IPS DF 4.7 (cell line): ENCODE data around the gene SERTM2.

Experiments
- DNase-seq: peaks from one replicate; pipeline ENCODE4 v3.0.0-alpha.2; 2013; ENCODE audit warnings: low spot score; ENCODE audit errors: extremely low read depth

SERTM2 gene

DNA sequence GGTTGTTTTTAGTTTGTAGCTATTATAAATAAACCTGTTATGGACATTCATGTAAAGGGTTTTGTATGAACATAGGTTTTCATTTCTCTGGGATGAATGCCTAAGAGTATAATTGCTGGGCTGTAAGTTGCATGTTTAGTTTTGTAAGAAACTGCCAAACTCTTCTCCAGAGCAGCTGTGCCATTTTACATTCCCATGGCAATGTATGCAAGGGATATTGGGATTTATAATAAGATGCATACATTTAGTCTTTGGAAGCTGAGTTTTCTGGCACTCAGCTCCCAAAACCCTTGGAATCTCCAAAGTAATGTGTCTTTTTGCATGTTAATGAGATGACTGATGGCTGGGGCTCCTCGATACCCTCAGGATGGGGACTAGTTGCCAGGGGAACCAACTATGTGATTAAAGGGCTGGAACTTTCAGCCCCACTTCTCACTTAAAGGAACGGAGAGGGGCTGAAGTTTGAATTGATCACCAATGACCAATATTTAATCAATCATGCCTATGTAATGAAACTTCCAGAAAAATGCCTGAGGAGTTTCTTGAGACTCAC lies 44.0 kb downstream of the SERTM2 start:
- DNase-seq, result no peak

DNA sequence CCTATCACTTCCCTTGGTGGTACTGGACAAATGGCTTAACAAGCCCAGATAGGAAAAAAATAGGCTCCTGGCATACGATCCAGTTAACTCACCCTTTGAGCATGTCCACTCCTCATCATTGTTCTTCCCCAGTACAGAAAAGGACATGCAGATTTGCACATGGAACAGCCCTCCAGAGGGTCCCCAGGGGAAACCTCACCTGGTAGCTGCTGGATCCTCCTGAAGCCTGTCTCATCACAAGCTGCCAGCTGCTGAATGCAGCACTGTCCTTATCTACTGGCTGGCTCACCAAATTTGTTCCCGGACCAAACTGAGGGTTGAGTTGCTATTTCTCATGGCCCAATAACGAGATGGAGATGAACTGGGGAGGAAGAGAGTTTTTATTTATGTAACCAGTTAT lies 49.4 kb downstream of the SERTM2 start:
- DNase-seq, result no peak

DNA sequence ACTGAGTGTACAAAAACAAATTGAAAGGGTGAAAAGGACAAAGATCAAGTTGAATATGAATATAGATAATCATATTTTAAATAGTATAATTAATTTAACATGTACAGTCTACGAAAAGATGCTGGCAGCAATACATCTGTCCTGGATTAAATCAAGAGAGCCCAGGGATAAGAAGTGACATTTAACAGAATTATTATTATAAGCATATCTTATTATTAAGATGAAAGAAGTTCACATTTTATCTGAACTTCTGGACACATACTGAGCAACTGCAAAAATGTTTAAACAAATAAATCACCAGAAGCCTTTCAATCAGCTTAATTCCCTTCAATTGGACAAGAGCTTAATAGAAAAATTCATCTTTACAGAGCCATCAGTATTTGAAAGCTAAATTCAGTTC lies 50.4 kb downstream of the SERTM2 start:
- no peak for DNase-seq

DNA sequence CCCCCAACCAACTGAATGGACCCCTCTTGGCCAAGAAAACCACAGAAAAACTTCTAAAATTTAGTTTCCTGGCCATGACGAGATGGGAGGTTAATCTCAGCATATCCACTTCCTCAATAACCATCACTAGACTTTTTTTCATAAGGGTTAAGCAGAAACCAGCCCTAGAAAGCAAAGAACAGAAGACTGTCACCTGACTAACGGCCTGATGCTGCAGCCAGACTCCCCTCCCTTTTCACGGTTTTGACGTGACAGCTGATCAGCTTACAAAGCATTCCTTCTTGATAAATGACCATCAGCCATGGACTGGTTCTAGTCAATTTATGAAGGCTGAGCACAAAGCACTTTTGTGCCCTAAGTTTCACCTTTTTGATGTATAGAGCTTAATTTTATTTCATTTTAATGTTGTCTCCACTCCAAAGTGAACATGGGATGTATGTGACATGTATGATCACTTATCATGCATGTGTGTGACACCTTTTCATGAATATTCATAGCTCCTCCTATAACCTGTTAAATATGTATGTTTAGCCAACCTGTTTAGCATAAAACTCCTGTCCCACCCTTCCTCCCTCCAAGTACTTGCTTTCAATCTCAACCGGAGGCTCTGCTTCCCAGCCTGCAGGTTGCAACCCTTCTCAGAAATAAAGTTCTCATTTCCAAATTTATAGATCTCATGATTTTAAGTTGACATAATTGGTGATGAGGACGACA lies 56.3 kb downstream of the SERTM2 start:
- no peak for DNase-seq

DNA sequence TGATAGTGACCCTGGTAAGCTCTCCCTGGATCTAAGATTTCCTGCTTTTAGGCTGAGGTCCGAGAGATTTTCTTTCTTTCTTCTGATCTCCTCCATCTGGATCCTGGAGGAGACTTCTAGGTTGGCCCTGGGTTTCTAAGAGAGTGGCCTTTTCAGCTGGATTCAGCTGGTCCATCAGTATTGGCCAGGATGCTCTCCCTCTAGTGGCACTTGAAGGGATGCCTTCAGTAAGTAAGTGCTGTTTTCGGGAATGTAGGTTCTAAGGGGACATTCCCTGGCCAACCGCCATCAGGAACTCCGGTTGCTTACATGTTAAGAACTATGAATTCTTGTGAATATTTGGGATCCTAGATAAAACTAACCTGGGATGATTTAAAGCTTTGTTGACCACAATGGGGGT lies 56.9 kb downstream of the SERTM2 start:
- DNase-seq, result no peak

DNA sequence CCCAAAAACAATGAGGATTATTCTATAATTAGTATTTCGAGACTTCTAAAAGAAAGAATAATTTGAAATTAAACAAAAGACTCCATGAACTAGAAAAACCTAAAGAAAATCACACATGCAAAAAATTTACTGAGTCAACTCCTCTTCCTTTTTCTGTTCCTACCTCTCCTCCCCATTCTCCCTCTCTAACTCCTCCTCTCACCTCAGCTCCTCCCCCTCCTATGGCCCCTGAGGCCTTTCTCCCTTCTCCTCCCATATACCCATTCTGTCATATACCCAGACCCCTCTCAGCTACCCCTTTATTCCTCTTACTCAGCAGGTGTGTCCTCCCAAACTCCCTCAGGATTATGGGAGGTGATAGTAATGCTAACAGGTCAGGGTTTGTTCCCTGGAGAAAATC lies 57.4 kb downstream of the SERTM2 start:
- no peak for DNase-seq
